GM10266 (cell line): ENCODE results near the gene TMEM131.
"Not testable (repeated sequence)": the region's sequence is repeated elsewhere in the genome, so short reads cannot be mapped to it uniquely, and the experiment has no call there.

Source experiments
- DNase-seq: peaks from one replicate; pipeline ENCODE4 v3.0.0; 2012; ENCODE audit errors: extremely low spot score
- TF ChIP-seq, protein P1 (sequence below): IDR thresholded peaks from 2 replicates; pipeline ENCODE4 v1.5.1; 2012; ENCODE audit warnings: mild to moderate bottlenecking, low read depth; ENCODE audit not compliant: control insufficient read depth, insufficient read depth; ENCODE audit errors: missing control alignments

TMEM131 gene

GRCh38 chr2:97995734-97996624, at the start of gene TMEM131:
TMEM131 (minus strand) TSS chr2:97995948; CDS start chr2:97995662, 286 bp downstream.
- DNase-seq: peak; percentile 94
- TF ChIP-seq, protein P1, sequence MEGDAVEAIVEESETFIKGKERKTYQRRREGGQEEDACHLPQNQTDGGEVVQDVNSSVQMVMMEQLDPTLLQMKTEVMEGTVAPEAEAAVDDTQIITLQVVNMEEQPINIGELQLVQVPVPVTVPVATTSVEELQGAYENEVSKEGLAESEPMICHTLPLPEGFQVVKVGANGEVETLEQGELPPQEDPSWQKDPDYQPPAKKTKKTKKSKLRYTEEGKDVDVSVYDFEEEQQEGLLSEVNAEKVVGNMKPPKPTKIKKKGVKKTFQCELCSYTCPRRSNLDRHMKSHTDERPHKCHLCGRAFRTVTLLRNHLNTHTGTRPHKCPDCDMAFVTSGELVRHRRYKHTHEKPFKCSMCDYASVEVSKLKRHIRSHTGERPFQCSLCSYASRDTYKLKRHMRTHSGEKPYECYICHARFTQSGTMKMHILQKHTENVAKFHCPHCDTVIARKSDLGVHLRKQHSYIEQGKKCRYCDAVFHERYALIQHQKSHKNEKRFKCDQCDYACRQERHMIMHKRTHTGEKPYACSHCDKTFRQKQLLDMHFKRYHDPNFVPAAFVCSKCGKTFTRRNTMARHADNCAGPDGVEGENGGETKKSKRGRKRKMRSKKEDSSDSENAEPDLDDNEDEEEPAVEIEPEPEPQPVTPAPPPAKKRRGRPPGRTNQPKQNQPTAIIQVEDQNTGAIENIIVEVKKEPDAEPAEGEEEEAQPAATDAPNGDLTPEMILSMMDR: no peak

DNA sequence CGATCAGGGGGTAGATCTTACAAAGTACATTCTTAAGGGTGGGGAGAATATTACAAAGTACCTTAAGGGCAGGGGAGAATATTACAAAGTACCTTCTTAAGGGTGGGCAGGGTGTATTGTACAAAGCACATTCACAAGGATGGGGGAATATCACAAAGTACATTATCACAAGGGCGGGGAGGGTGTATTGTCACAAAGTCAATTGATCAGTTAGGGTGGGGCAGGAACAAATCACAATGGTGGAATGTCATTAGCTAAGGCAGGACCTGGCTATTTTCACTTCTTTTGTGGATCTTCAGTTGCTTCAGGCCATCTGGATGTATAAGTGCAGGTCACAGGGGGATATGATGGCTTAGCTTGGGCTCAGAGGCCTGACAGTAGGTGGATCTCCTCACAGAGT, 49.0 kb upstream of the TMEM131 start:
- DNase-seq: not testable (repeated sequence)

GRCh38 chr2:98043101-98043500, 47.4 kb upstream of the TMEM131 start:
- no peak for DNase-seq
- TF ChIP-seq, protein P1: no peak

DNA sequence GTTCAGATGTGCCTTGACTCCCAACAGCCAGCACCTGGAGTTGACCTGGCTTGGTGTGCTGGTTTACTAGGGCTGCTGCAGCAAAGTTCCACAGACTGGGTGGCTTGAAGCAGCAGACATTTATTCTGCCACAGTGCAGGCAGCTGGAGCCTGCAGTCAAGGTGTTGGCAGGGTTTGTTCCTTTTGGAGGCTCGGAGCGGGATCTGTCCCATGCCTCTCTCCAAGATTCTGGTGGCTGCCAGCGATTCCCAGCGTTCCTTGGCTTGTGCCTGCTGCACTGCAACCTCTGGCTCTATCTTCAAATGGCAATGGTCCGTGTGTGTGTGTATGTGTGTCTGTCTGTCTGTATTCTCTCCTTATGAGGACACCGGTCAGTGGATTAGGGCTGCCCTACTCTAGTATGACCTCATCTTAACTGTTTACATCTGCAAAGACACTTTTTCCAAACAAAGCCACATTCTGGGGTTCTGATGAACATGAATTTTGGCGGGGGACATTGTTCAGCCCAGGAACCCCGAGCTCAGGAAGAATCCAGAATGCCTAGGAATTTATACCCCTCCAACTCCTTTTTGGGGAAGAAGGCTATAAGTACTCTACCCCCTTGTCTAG, 44.7 kb upstream of the TMEM131 start:
- TF ChIP-seq, protein P1: no peak
- DNase-seq: no peak

DNA sequence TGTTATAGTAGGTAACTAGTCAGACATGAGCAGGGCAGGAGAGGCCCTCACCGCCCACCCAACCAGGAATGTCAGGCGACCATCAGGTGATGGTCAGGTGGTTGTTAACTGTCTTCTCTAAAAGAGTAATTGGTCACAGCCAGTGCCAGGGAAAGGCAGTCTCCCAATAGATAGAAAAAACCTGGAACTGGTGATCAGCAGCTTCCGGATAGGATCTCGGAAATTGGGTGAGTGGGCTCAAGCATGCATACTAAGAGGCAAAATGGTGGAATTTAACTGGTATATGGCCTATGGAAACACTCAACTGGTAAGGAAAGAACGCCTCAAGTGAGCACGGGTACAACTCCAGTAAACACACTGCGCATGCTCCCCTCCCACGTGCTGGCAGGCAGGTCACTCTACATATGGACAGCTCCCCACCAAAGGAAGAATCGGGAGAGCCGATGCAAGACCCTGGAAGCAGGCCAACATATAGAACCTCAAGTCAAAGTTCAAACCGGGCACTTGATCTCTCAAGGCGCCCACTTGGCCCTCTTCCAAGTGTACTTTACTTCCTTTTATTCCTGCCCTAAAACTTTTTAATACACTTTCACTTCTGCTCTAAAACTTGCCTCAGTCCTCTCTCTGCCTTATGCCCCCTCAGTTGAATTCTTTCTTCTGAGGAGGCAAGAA, 43.5 kb upstream of the TMEM131 start:
- no peak for DNase-seq
- TF ChIP-seq, protein P1: no peak

DNA sequence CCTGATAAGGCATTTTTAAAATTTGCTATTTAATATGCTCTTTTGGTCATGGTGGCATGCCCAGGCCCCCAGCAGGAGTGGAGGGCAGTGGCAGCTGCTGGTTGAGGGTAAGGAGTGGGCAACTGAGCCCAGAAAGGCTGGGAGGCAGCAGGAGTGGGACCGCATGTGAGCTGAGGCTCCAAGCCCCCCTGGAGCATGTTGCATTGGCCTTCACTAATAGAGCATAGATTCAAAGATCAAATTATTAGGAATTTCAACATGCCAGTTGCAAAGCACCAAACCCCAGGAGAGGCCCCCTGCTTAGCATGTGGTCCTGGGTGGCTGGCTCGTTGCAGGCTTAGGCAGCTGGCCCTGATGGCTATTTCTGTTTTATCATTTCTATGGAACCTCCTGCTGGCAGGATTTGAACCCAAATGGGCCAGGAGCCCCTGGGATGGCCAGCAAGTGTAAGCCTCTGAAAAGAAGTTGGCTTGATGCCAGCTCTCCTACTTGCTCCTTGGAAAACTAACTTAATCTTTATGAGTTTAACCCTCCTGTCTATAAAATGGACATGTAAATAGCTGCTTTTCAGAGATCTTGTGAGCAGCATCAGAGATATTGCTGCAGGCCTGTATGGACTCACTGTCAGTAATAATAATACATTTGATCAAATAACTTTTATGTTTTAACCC, 42.1 kb upstream of the TMEM131 start:
- no peak for DNase-seq
- TF ChIP-seq, protein P1: no peak

GRCh38 chr2:98037206-98037605, 41.5 kb upstream of the TMEM131 start:
- TF ChIP-seq, protein P1: no peak
- DNase-seq: no peak
